ENCODE data around the gene B4GALNT4.

The B4GALNT4 gene

DNA sequence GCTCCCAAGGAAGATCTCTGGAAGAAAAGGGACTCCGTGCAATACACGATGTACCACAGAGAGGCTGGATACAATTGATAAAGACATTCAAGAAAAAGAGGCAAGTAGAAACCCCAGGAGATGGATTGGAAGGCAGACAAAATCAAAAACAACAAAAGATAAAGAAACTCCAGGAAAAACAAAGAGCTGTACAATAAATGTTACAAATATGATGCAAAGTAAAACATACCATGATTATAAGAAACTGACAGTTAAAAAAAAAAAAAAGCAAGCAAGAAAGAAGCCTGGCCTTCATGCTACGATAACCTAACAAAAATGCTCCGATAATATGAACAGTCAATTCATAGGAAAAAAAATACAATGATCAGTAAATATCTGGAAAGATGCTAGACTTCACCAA is 56.0 kb downstream of the B4GALNT4 start:
- TF ChIP-seq POLR2A (IDR thresholded peaks at IDR 0.05; ENCODE audit: low read depth, low read length), result no peak
- no peak for TF ChIP-seq POU2F2 (IDR thresholded peaks at IDR 0.05; ENCODE audit: low read depth, low read length)
- no peak for TF ChIP-seq TAF1 (IDR thresholded peaks at IDR 0.05; ENCODE audit: low read depth, low read length)
- TF ChIP-seq PAX5 (IDR thresholded peaks at IDR 0.05; ENCODE audit: insufficient read depth, low read length, severe bottlenecking), result no peak
- TF ChIP-seq SPI1 (IDR thresholded peaks at IDR 0.05; ENCODE audit: low read depth, low read length), result no peak
- no peak for TF ChIP-seq POLR2AphosphoS5 (IDR thresholded peaks at IDR 0.05; ENCODE audit: low read depth, low read length)
- FAIRE-seq (no peak), DNase-seq (ENCODE audit: insufficient read length, low spot score) (no peak)

DNA sequence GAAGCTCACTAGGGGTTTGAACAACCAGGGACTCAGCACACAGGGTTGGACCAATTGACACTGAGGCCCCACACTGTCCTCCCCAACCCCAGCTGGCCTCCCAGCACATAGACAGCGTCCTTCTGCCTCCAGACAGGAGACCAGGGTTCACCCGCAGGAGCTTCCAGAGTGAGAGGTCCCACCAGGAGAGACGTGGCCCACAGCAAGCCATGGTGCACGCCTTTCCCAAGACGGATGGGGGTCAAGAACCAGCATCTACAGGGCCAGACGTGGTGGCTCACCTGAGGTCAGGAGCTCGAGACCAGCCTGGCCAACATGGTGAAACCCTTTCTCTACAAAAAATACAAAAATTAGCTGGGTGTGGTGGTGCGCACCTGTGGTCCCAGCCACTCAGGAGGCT is 57.6 kb downstream of the B4GALNT4 start:
- TF ChIP-seq POU2F2 (IDR thresholded peaks at IDR 0.05; ENCODE audit: low read depth, low read length) (no peak), SPI1 (IDR thresholded peaks at IDR 0.05; ENCODE audit: low read depth, low read length) (no peak), POLR2A (IDR thresholded peaks at IDR 0.05; ENCODE audit: low read depth, low read length) (no peak), POLR2AphosphoS5 (IDR thresholded peaks at IDR 0.05; ENCODE audit: low read depth, low read length) (no peak), TAF1 (IDR thresholded peaks at IDR 0.05; ENCODE audit: low read depth, low read length) (no peak), PAX5 (IDR thresholded peaks at IDR 0.05; ENCODE audit: insufficient read depth, low read length, severe bottlenecking) (no peak)
- no peak for FAIRE-seq
- DNase-seq (ENCODE audit: insufficient read length, low spot score), result no peak

DNA sequence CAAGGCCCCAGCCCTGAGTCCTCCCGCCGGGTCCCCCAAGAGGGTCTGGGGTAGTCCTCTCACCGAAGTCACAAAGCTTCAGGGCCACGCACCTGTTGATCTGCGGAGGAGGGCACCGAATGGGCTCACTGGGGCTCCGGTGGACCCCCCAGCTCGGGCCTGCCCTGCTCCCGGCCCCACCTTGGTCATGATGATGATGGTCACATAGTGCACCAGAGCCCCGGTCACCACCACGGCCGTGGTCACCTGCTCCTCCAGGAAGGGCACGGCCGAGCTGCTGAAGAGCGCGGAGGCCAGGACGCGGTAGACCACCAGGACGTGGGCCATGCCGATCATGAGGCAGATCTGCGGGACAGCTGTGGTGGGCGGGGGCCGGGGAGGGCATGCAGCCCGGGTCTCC is 59.0 kb downstream of the B4GALNT4 start:
- DNase-seq (ENCODE audit: insufficient read length, low spot score) (no peak), FAIRE-seq (no peak)
- TF ChIP-seq POU2F2 (IDR thresholded peaks at IDR 0.05; ENCODE audit: low read depth, low read length) (no peak), POLR2A (IDR thresholded peaks at IDR 0.05; ENCODE audit: low read depth, low read length) (no peak), PAX5 (IDR thresholded peaks at IDR 0.05; ENCODE audit: insufficient read depth, low read length, severe bottlenecking) (no peak), TAF1 (IDR thresholded peaks at IDR 0.05; ENCODE audit: low read depth, low read length) (no peak), POLR2AphosphoS5 (IDR thresholded peaks at IDR 0.05; ENCODE audit: low read depth, low read length) (no peak), SPI1 (IDR thresholded peaks at IDR 0.05; ENCODE audit: low read depth, low read length) (no peak)

DNA sequence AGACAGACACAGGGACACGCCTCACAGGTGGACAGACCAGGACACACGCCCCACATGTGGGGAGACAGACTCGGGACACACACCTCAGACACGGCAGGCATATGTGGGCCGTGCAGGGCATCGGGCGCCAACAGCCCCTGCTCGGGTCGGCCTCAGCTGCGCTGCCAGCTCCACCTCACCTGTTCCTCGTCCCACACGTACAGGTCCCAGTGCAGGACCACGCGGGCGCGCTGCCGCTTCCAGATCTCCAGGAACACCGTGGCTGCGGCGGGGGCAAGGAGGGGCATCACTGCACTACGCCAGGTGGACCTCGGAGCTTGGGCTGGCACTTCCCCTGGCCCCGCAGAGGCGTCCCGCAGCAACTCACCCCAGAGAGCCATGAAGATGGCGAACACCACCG is 60.1 kb downstream of the B4GALNT4 start:
- TF ChIP-seq SPI1 (IDR thresholded peaks at IDR 0.05; ENCODE audit: low read depth, low read length) (no peak), TAF1 (IDR thresholded peaks at IDR 0.05; ENCODE audit: low read depth, low read length) (no peak), PAX5 (IDR thresholded peaks at IDR 0.05; ENCODE audit: insufficient read depth, low read length, severe bottlenecking) (no peak), POLR2A (IDR thresholded peaks at IDR 0.05; ENCODE audit: low read depth, low read length) (no peak), POU2F2 (IDR thresholded peaks at IDR 0.05; ENCODE audit: low read depth, low read length) (no peak), POLR2AphosphoS5 (IDR thresholded peaks at IDR 0.05; ENCODE audit: low read depth, low read length) (no peak)
- FAIRE-seq, result no peak
- DNase-seq (ENCODE audit: insufficient read length, low spot score), result no peak

DNA sequence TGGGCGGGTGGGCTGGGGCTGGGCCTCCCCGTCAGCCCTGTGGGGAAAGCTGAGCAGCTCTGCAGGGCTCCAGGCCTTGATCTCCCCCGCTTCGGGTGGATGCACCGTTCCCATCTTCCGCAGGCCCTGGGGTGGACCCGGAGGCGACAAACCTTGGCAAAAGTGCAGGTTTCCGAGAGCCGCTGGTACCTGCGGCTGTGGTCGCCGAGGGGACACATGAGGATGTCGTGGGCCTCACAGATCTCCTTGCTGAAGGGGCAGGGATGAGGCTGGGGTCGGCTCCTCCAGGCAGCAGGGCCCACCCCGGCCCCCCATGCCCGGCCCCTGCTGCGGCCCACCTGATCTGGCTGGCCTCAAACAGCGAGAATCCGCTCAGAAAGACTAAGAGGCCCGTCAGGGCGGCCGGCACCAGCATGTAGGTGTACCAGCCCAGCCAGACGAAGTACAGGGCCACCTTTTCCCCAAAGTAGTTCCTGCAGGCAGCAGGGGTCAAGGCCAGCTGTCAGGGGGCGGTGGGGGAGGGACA is 60.7 kb downstream of the B4GALNT4 start:
- TF ChIP-seq POLR2AphosphoS5 (IDR thresholded peaks at IDR 0.05; ENCODE audit: low read depth, low read length) (no peak), POLR2A (IDR thresholded peaks at IDR 0.05; ENCODE audit: low read depth, low read length) (no peak), TAF1 (IDR thresholded peaks at IDR 0.05; ENCODE audit: low read depth, low read length) (no peak), SPI1 (IDR thresholded peaks at IDR 0.05; ENCODE audit: low read depth, low read length) (no peak), PAX5 (IDR thresholded peaks at IDR 0.05; ENCODE audit: insufficient read depth, low read length, severe bottlenecking) (no peak), POU2F2 (IDR thresholded peaks at IDR 0.05; ENCODE audit: low read depth, low read length) (no peak)
- FAIRE-seq, result no peak
- DNase-seq (ENCODE audit: insufficient read length, low spot score), result no peak
